Spleen (tissue), 11 donors: ENCODE measurements around the gene SGSH. TPM values are rescaled to one million over a fixed set of nuclear protein-coding genes. Genes with fewer than 3 reads are reported as not detected.

Source experiments
- DNase-seq: peaks from one replicate; pipeline ENCODE4 v3.0.0-alpha.2; 2020
- H3K27ac ChIP-seq, 8 donors: fragments of 200-600 bp; sonication (generic) in 7 of 8; 1 replicate in 4 of 8; 2 replicates in 4 of 8; pipeline versions ENCODE4 v1.5.0 to v1.8.0; 2016 to 2021; ENCODE audit warnings: inconsistent platforms in 4 of 8, mild to moderate bottlenecking in 4 of 8, moderate library complexity in 1 of 8
- H3K27me3 ChIP-seq, 7 donors: fragments of 200-600 bp; sonication (generic) in 6 of 7; replicated peaks in 1 of 7; 1 replicate in 4 of 7; 2 replicates in 3 of 7; pipeline versions ENCODE4 v1.5.0 to v1.8.0; 2016 to 2021; ENCODE audit warnings: inconsistent platforms in 3 of 7, mild to moderate bottlenecking in 1 of 7
- H3K36me3 ChIP-seq, 6 donors: fragments of 200-600 bp; sonication (generic) in 5 of 6; 1 replicate in 4 of 6; 2 replicates in 2 of 6; pipeline versions ENCODE4 v1.5.0 to v1.8.0; 2016 to 2021; ENCODE audit warnings: inconsistent platforms in 2 of 6
- H3K4me1 ChIP-seq, 6 donors: fragments of 200-600 bp; sonication (generic) in 5 of 6; 1 replicate in 3 of 6; 2 replicates in 3 of 6; pipeline versions ENCODE4 v1.5.0 to v1.8.0; 2016 to 2021; ENCODE audit warnings: inconsistent platforms in 3 of 6
- H3K4me3 ChIP-seq, 8 donors: fragments of 200-600 bp; sonication (generic) in 7 of 8; 1 replicate in 4 of 8; 2 replicates in 4 of 8; pipeline versions ENCODE4 v1.5.0 to v1.8.0; 2016 to 2021; ENCODE audit warnings: inconsistent platforms in 4 of 8, mild to moderate bottlenecking in 4 of 8, moderate library complexity in 2 of 8
- H3K9me3 ChIP-seq, 8 donors: fragments of 200-600 bp; sonication (generic) in 7 of 8; 1 replicate in 4 of 8; 2 replicates in 4 of 8; pipeline versions ENCODE4 v1.5.0 to v1.8.0; 2016 to 2021; ENCODE audit warnings: inconsistent platforms in 4 of 8
- CTCF ChIP-seq, 11 experiments: fragments of 200-600 bp in 7 of 11; fragments of 450-650 bp in 4 of 11; sonication (generic) in 4 of 11; IDR thresholded peaks in 8 of 11; conservative IDR thresholded peaks in 3 of 11; 1 replicate in 7 of 11; 2 replicates in 4 of 11; pipeline versions ENCODE4 v1.4.0 to v1.8.0; 2016 to 2021; ENCODE audit warnings: antibody characterized with exemption in 11 of 11, inconsistent platforms in 4 of 11, mild to moderate bottlenecking in 1 of 11
- POLR2A ChIP-seq, 3 donors: fragments of 450-650 bp; IDR thresholded peaks; one replicate each; pipeline ENCODE4 v1.5.1; 2017; ENCODE audit warnings: antibody characterized with exemption in 3 of 3, mild to moderate bottlenecking in 1 of 3
- POLR2AphosphoS5 ChIP-seq, 3 donors: sonication (generic); formaldehyde crosslinking; IDR thresholded peaks; one replicate each; pipeline ENCODE4 v1.5.1; 2017; ENCODE audit warnings: antibody characterized with exemption in 3 of 3
- WGBS, 5 donors: extraction: QIAGEN DNeasy Blood & Tissue Kit in 3 of 5; methylation state at CpG; one replicate each; pipeline versions ENCODE4 v1.1.5 to v1.1.7; 2013 to 2018; 5-methylcytosine and 5-hydroxymethylcytosine counted together
- intact Hi-C: fragments of 100-400 bp; cut with DNase I; formaldehyde crosslinking; loops from one replicate; pipeline ENCODE4 v1.15.0; 2023; ENCODE audit warnings: low total_unique reads
- polyA plus RNA-seq, 3 donors: library from polyadenylated mRNA; stranded (reverse); fragments of 200-250 nt; gene quantifications; one replicate each; pipeline ENCODE4 v1.2.1, GENCODE V29; 2013
- total RNA-seq, 7 donors: library from RNA; depleted of rRNA in 3 of 7; stranded (reverse); fragments of >200 nt in 3 of 7; fragmentation: NEBNext Ultra II Directional in 4 of 7; extraction: Animal tissue kit (Norgen Biotek cat#: 25700) in 4 of 7; gene quantifications; one replicate each; pipeline versions ENCODE4 v1.1.0 to v1.2.1, GENCODE V29; 2016 to 2021
- donor health status: healthy with polysubstance abuse.
- donor health status: DM: no; HTN: no; CAD: no; lungs with moderate emphysema.
- donor health status: DM: no; HTN: no; CAD: no.
- donor health status: Bipolar disorder and iron deficiency.
- donor health status: healthy.
- donor health status: DM: no; HTN: no; CAD: no.
- donor health status: DM: yes; HTN: yes; CAD: no.

Gene SGSH
- total and polyA plus RNA-seq, 10 donors: 23.6 to 137 (median 90.3) TPM

DNA sequence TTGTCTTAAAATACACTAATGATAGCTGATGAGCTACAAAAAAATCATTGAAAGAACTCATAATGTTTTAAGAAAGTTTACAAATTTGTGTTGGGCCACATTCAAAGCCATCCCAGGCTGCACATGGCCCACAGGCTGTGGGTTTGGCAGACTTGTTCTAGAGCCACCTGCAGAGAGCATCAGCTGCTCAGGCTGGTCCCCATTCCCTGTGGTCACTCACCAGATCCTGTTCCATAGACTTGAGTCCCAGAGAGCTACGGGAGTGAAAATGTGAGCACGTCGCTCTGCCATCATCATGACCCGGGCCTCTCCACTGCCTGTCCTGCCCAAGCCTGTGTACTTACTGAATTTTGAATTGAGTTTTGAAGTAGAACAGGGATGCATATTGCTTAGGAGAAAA, 7.0 kb upstream of the SGSH start:
- no peak overlapping the region for H3K4me3 ChIP-seq
- no peak overlapping the region for H3K27ac ChIP-seq
- H3K36me3 ChIP-seq: peaks cover 0 to 82% (median 3%) of the 10 kb centered on the region in 6 donors
- intact Hi-C loops: no loop called here
- no peak for DNase-seq
- peaks cover 0 to 11% (median 10%) of the 10 kb centered on the region in 8 donors for H3K9me3 ChIP-seq
- TF ChIP-seq POLR2AphosphoS5 (IDR thresholded peaks at IDR 0.05) (no peak), CTCF (IDR thresholded peaks at IDR 0.05 in 8 of 11, conservative IDR thresholded peaks at IDR 0.05 in 3 of 11) (no peak), POLR2A (IDR thresholded peaks at IDR 0.05) (no peak)
- 94 to 98% (median 96%) methylated on average over 3 to 4 of the region's 4 CpGs for WGBS, 5 donors
- H3K4me1 ChIP-seq: peaks cover 0 to 12% (median 0%) of the 10 kb centered on the region in 6 donors
- H3K27me3 ChIP-seq: no peaks in the 10 kb centered on the region

GRCh38 chr17:80225230-80225629, 5.1 kb upstream of the SGSH start:
- no peak overlapping the region for H3K4me3 ChIP-seq
- WGBS, 5 donors: 76 to 95% (median 93%) methylated on average over 3 to 6 of the region's 6 CpGs
- H3K9me3 ChIP-seq: no peaks in the 10 kb centered on the region
- H3K36me3 ChIP-seq: peaks cover 0 to 64% (median 0%) of the 10 kb centered on the region in 6 donors
- no peak for DNase-seq
- H3K27me3 ChIP-seq: peaks cover 0 to 14% (median 0%) of the 10 kb centered on the region in 7 donors
- peaks cover 3 to 31% (median 15%) of the 10 kb centered on the region in 6 donors for H3K4me1 ChIP-seq
- intact Hi-C loops: no loop called here
- H3K27ac ChIP-seq: no peak overlapping the region
- no peak for TF ChIP-seq CTCF (IDR thresholded peaks at IDR 0.05 in 8 of 11, conservative IDR thresholded peaks at IDR 0.05 in 3 of 11)
- no peak for TF ChIP-seq POLR2AphosphoS5 (IDR thresholded peaks at IDR 0.05)
- TF ChIP-seq POLR2A (IDR thresholded peaks at IDR 0.05): no peak

DNA sequence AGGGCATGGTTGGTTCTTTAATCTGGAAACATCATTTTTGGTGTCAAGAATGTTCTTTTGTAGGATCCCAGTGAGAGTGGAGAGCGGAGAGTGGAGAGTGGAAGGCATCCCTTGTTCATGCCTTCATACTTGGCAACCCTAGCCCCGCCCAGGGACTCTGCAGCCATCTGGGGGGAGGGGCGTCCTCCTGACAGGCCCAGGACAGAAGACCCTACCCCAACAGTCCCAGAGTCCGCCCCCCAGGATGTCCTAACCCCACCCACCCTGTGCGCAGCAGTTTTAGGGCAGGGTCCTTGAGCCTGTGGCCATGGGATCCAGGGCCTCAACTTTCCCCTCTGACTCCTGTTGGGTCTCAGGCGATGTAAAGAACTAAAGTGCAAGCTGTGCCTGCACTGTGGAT, 4.5 kb upstream of the SGSH start:
- intact Hi-C loops: no loop called here
- no peak for TF ChIP-seq CTCF (IDR thresholded peaks at IDR 0.05 in 8 of 11, conservative IDR thresholded peaks at IDR 0.05 in 3 of 11)
- WGBS, 5 donors: 77 to 91% (median 79%) methylated on average over 6 of the region's 6 CpGs

DNA sequence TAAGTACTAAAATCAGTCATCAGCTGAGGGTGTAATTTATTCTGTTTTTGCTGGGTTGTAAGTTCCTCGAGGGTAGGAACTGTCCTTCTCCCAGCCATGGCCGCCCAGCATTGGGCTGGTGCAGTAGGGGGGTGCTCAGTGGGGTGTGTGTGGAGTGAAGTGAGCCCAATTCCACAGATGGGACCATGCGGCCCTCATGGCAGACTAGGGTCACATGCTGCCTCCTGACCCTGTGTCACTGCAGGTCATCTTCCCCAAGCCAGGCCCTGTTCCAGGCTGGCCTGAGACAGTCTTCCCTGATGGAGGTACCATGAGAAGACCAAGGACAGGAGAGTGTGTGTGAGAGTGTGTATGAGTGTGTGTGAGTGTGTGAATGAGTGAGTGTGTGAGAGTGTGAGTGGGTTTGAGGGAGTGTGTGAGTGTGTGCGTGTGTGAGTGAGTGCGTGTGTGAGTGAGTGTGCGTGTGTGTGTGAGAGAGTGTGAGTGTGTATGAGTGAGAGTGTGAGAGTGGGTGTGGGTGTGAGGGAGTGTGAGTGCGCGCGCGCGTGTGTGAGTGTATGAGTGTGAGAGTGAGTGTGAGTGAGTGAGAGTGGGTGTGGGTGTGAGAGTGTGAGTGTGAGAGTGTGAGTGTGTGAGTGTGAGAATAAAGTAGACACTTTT, 3.8 kb upstream of the SGSH start:
- H3K4me3 ChIP-seq: no peak overlapping the region
- H3K4me1 ChIP-seq: peaks cover 6 to 44% (median 23%) of the 10 kb centered on the region in 6 donors
- intact Hi-C loops: no loop called here
- H3K36me3 ChIP-seq: peaks cover 0 to 51% (median 0%) of the 10 kb centered on the region in 6 donors
- H3K9me3 ChIP-seq: no peaks in the 10 kb centered on the region
- TF ChIP-seq POLR2AphosphoS5 (IDR thresholded peaks at IDR 0.05) (no peak), CTCF (IDR thresholded peaks at IDR 0.05 in 8 of 11, conservative IDR thresholded peaks at IDR 0.05 in 3 of 11) (no peak), POLR2A (IDR thresholded peaks at IDR 0.05) (no peak)
- peaks cover 0 to 16% (median 0%) of the 10 kb centered on the region in 7 donors for H3K27me3 ChIP-seq
- 75 to 94% (median 88%) methylated on average over 11 of the region's 11 CpGs for WGBS, 5 donors
- no peak for DNase-seq
- H3K27ac ChIP-seq: no peak overlapping the region

More for the DNA sequence above, 4.5 kb upstream of the SGSH start:
- DNase-seq: no peak
- H3K27ac ChIP-seq: no peak overlapping the region
- peaks cover 3 to 37% (median 18%) of the 10 kb centered on the region in 6 donors for H3K4me1 ChIP-seq
- H3K9me3 ChIP-seq: no peaks in the 10 kb centered on the region
- H3K27me3 ChIP-seq: peaks cover 0 to 16% (median 0%) of the 10 kb centered on the region in 7 donors
- H3K36me3 ChIP-seq: peaks cover 0 to 59% (median 0%) of the 10 kb centered on the region in 6 donors
- H3K4me3 ChIP-seq: no peak overlapping the region
